HFF-Myc (cell line): ENCODE data around the gene RPP25.

ENCODE experiments used
- DNase-seq: peaks from one replicate; pipeline ENCODE4 v3.0.0-alpha.2; 2011; ENCODE audit warnings: low read depth; ENCODE audit errors: extremely low read depth
- H3K4me3 ChIP-seq: replicated peaks from 2 replicates; pipeline ENCODE4 v1.5.1; 2011; ENCODE audit warnings: low read depth, mild to moderate bottlenecking, control low read depth, low read length
- TF ChIP-seq, protein P1 (sequence below): IDR thresholded peaks from 2 replicates; pipeline ENCODE4 v1.5.1; 2012; ENCODE audit warnings: mild to moderate bottlenecking, low read depth, low read length, control low read depth; ENCODE audit errors: missing control alignments

RPP25 gene

DNA sequence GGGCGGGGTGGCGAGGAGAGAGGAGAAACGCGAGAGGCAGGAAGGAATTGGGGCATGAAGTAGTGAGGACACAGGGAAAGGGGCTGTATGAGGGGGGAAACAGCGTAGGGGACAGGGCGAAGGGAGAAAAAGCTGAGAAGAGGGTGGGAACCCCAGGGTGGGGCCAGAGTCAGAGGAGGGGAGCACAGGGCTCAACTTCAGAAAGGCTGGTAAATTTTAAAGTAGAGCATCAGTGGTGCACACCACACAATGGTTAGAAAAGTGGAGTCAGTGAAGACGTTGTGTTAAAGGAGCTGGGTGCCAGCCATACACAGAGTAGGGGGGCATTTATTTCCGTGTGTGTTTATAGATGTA is 3.0 kb upstream of the RPP25 start:
- TF ChIP-seq, protein P1, sequence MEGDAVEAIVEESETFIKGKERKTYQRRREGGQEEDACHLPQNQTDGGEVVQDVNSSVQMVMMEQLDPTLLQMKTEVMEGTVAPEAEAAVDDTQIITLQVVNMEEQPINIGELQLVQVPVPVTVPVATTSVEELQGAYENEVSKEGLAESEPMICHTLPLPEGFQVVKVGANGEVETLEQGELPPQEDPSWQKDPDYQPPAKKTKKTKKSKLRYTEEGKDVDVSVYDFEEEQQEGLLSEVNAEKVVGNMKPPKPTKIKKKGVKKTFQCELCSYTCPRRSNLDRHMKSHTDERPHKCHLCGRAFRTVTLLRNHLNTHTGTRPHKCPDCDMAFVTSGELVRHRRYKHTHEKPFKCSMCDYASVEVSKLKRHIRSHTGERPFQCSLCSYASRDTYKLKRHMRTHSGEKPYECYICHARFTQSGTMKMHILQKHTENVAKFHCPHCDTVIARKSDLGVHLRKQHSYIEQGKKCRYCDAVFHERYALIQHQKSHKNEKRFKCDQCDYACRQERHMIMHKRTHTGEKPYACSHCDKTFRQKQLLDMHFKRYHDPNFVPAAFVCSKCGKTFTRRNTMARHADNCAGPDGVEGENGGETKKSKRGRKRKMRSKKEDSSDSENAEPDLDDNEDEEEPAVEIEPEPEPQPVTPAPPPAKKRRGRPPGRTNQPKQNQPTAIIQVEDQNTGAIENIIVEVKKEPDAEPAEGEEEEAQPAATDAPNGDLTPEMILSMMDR, result no peak
- H3K4me3 ChIP-seq, result no peak overlapping the region
- DNase-seq, result no peak

DNA sequence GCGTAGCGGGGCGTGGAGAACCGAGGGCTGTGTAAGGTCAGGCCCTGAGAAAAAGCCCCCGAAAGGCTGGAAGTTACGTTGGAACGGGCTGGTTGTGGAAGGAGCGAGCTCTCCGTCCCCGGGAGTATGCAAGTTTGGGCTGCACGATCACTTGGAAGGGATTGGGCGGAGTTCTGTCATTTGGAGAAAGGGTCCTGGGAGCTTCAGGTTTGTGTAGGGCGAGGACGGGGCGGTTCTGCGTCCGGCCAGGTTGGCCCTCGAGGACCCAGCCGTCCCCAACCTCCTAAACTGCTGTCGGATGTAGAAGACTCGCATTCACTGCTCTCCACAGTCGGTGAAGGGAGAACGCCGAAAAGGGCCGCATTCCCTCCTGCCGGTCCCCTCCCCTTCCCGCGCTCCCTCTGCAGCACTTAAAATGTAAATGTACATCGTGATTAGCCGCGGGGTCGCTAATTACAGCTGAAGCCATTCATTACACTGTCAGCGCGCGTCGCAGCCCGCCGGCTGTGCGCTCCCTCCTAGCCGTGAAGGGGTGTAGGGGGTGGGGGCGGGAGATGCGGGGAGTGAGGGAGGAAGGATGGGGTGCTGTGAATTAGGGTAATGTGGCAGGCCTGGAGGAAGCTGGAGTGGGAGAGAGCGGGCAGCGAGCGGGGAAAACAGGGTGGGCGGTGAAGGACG is 2.5 kb upstream of the RPP25 start:
- H3K4me3 ChIP-seq, result peak overlapping the region; percentile 59

DNA sequence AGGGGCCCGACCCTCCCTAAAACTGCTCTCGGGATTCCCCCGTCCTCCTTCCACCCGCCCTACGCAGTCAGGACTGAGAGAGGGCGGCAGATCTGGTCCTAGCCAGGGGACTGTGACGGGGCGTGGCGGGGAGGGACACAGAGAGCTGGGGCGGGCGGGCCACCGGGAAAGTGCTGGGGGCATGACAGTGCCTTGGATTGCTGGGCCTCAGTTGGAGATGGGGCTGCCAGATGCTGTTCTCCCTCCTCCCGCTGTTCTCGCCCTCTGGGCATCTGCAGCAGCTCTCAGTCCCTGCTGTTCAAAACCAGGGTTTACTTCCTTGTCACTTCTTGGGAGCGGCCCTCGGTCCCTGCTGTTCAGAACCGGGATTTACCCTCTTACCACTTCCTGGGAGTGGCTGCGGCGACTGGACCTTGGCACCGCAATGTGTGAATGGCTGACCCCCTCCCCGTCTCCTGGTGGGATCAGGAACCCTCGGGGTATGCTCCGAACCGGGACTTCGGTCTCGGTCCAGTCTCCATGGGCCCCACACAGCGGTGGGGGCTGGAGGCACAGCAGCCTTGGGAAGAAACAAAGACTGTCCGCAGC is 1.8 kb upstream of the RPP25 start:
- H3K4me3 ChIP-seq, result peak overlapping the region; percentile 59
- DNase-seq, result no peak
- TF ChIP-seq, protein P1, result no peak

More for the DNA sequence above, 2.5 kb upstream of the RPP25 start:
- no peak for DNase-seq
- TF ChIP-seq, protein P1, result no peak

DNA sequence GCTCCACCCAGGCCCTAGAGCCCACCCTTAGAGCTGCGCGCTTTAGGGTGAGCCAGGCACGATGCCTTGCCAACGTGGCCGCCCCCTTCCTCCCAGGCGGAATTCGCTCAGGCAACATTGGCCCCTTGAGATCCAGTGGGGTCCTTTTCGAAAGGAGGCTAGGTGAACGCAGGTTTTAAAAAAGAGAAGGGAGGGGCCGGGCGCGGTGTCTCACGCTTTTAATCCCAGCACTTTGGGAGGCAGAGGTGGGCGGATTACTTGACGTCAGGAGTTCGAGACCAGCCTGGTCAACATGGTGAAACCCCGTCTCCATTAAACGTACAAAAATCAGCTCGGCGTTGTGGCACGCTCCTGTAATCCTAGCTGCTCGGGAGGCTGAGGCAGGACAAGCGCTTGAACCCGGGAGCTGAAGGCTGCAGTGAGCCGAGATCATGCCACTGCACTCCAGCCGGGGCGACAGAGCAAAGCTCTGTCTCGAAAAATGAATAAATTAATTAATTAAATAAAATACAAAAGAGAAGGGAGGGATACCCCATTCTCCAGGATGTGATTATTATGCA is 984 bp upstream of the RPP25 start:
- no peak for DNase-seq
- TF ChIP-seq, protein P1, result no peak
- peak overlapping the region; percentile 59 for H3K4me3 ChIP-seq

DNA sequence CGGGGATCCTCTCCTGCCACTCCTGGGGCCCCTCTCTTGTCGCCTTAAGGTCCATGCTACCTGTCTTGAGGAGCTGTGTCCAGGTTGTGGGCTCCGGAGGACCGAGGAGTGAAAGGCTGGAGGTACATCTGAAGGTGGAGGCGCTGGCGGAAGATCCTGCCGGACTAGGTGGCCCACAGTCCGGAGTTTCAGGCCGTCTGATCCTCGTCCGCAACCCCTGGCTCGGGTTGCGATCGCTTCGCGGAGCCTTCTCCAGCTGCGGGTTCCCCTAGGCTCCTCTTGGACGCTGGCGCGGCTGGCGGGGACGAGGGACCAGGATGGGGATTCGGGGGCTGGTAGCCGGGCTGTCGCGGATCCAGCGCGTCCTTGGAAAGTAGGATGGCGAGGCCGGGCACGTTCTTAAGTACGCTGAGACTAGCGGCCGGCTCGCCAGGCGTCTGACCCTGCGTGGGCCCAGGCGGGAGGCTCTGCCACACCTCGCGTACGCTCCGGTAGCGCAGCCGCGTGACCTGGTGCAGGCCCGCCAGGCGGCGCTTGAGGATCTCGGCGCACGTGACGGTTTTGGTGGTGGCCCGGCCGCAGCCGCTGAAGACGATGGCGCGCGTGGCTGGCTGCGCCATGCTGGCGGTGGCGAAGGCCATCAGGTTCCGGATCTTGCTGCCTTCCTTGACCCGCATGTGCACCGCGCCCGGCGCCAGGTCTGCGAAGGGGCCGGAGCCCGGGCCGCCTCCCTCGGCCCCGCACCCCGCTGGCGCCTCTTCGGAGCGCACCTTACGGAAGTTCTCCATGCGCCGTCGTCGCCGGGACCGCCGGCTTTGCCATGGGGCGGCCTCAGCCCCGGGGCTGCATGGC is 550 bp downstream of the RPP25 start:
- peak overlapping the region; percentile 59 for H3K4me3 ChIP-seq
- TF ChIP-seq, protein P1, result peak; percentile 33
- DNase-seq, result no peak

DNA sequence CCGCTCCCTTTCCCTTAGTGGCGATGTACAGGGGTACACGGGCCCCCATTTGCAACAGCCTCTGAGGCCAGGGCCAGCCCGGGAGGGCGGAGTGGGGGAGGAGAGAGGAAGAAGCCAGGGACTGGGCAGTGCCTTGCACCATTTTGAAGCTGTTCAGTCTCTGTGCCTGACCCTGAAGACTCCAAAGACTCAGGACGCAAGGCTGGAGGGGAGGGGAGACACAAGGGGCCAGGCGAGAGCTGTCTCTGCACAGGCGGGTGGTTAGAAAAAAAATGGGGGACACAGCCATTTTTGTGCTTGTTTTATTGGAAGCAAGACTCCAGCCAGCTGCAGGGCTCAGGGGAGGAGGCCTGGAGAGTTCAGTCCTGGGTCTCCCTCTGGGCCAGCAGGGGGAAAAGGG is 1.6 kb downstream of the RPP25 start:
- DNase-seq, result no peak
- TF ChIP-seq, protein P1, result no peak
- peak overlapping the region; percentile 59 for H3K4me3 ChIP-seq
